ENCODE measurements around the gene YPEL1. TPM values are rescaled to one million over a fixed set of nuclear protein-coding genes. Genes with fewer than 3 reads are reported as not detected.
"Not testable (repeated sequence)": the region's sequence is repeated elsewhere in the genome, so short reads cannot be mapped to it uniquely, and the experiment has no call there.

The YPEL1 gene
- total and polyA plus RNA-seq, 2 of the 13 experiments (the other 11 are each of a cell fraction or from before 2014, with no cell fraction given): 0.33 to 2.5 TPM

DNA sequence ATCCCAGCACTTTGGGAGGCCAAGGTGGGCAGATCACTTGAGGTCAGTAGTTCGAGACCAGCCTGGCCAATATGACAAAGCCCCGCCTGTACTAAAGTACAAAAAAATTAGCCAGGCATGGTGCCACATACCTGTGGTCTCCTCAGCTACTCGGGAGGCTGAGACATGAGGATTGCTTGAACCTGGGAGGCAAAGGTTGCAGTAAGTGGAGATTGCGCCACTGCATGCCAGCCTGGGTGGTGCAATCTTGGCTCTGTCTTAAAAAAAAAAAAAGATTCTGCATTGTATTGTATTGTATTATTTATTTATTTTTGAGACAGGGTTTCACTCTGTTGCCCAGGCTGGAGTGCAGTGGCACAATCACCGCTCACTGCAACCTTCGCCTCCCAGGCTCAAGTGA is 9.3 kb upstream of the YPEL1 start:
- H3K9ac ChIP-seq (ENCODE audit: insufficient read depth, low read depth, low read length); H3K27ac ChIP-seq (ENCODE audit: extremely low read length, insufficient read depth, low read length); FAIRE-seq; ATAC-seq; H3K4me3 ChIP-seq (replicated peaks in 1 of 3; ENCODE audit: insufficient read depth in 1 of 3, low read depth in 2 of 3, low read length in 3 of 3); DNase-seq (ENCODE audit: low spot score); H4K20me1 ChIP-seq (ENCODE audit: insufficient read depth, low read length); intact Hi-C loops (cut with micrococcal nuclease; ENCODE audit: unreplicated experiment); in situ Hi-C loops (cut with HindIII; ENCODE audit: extremely low pct_ligation_motif_present, low pct_unique_long_range_greater_than_20kb); BruUV-seq (replicated peaks); H3K36me3 ChIP-seq (replicated peaks in 1 of 2; ENCODE audit: control insufficient read depth in 1 of 2, insufficient read depth in 2 of 2, low read length in 2 of 2); POLR2A ChIA-PET; H2AFZ ChIP-seq (ENCODE audit: low read length); CTCF ChIA-PET (ENCODE audit: low intra/inter-chr PET ratio, low total read pairs); H3K4me1 ChIP-seq (ENCODE audit: insufficient read depth, low read length); H3K9me3 ChIP-seq (ENCODE audit: low read length); H3K4me2 ChIP-seq (ENCODE audit: low read depth, low read length); H3K79me2 ChIP-seq (ENCODE audit: insufficient read depth, low read length): not testable (repeated sequence)
- 50% methylated on average over 6 of the region's 6 CpGs for WGBS (ENCODE audit: low lambda C conversion rate)
- H3K27me3 ChIP-seq (ENCODE audit: control insufficient read depth in 1 of 2, insufficient read depth in 2 of 2, low read length in 2 of 2): peaks cover 5 to 19% of the 10 kb centered on the region in 2 experiments; a peak in 3 of 5 replicates

- H4K20me1 ChIP-seq (ENCODE audit: insufficient read depth, low read length): no peaks in the 10 kb centered on the region
- FAIRE-seq: no peak
- intact Hi-C loops (cut with micrococcal nuclease; ENCODE audit: unreplicated experiment): no loop called here
- no peak overlapping the region for H2AFZ ChIP-seq (ENCODE audit: low read length)
- CTCF ChIA-PET (ENCODE audit: low intra/inter-chr PET ratio, low total read pairs): no interaction called here
- 88% methylated on average over 1 of the region's 6 CpGs for WGBS (ENCODE audit: low lambda C conversion rate)
- H3K36me3 ChIP-seq (replicated peaks in 1 of 2; ENCODE audit: control insufficient read depth in 1 of 2, insufficient read depth in 2 of 2, low read length in 2 of 2): no peaks in the 10 kb centered on the region
- H3K4me3 ChIP-seq (replicated peaks in 1 of 3; ENCODE audit: insufficient read depth in 1 of 3, low read depth in 2 of 3, low read length in 3 of 3): no peak overlapping the region
- no peak overlapping the region for H3K4me2 ChIP-seq (ENCODE audit: low read depth, low read length)
- TF ChIP-seq, protein P1, sequence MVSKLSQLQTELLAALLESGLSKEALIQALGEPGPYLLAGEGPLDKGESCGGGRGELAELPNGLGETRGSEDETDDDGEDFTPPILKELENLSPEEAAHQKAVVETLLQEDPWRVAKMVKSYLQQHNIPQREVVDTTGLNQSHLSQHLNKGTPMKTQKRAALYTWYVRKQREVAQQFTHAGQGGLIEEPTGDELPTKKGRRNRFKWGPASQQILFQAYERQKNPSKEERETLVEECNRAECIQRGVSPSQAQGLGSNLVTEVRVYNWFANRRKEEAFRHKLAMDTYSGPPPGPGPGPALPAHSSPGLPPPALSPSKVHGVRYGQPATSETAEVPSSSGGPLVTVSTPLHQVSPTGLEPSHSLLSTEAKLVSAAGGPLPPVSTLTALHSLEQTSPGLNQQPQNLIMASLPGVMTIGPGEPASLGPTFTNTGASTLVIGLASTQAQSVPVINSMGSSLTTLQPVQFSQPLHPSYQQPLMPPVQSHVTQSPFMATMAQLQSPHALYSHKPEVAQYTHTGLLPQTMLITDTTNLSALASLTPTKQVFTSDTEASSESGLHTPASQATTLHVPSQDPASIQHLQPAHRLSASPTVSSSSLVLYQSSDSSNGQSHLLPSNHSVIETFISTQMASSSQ (IDR thresholded peaks at IDR 0.05; ENCODE audit: low read depth): no peak
- TF ChIP-seq, protein P1 (CRISPR knock-in tag; IDR thresholded peaks at IDR 0.05; ENCODE audit: borderline replicate concordance): no peak
- TF ChIP-seq SNAI1 (CRISPR knock-in tag; IDR thresholded peaks at IDR 0.05; ENCODE audit: borderline replicate concordance): no peak
- TF ChIP-seq, protein P2, sequence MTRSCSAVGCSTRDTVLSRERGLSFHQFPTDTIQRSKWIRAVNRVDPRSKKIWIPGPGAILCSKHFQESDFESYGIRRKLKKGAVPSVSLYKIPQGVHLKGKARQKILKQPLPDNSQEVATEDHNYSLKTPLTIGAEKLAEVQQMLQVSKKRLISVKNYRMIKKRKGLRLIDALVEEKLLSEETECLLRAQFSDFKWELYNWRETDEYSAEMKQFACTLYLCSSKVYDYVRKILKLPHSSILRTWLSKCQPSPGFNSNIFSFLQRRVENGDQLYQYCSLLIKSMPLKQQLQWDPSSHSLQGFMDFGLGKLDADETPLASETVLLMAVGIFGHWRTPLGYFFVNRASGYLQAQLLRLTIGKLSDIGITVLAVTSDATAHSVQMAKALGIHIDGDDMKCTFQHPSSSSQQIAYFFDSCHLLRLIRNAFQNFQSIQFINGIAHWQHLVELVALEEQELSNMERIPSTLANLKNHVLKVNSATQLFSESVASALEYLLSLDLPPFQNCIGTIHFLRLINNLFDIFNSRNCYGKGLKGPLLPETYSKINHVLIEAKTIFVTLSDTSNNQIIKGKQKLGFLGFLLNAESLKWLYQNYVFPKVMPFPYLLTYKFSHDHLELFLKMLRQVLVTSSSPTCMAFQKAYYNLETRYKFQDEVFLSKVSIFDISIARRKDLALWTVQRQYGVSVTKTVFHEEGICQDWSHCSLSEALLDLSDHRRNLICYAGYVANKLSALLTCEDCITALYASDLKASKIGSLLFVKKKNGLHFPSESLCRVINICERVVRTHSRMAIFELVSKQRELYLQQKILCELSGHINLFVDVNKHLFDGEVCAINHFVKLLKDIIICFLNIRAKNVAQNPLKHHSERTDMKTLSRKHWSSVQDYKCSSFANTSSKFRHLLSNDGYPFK (CRISPR knock-in tag; IDR thresholded peaks at IDR 0.05; ENCODE audit: borderline replicate concordance): no peak
- TF ChIP-seq GTF2F1 (IDR thresholded peaks at IDR 0.05; ENCODE audit: low read length): no peak
- no peak for TF ChIP-seq MED8 (CRISPR knock-in tag; IDR thresholded peaks at IDR 0.05; ENCODE audit: insufficient replicate concordance)
- no peak for TF ChIP-seq ZSCAN22 (CRISPR knock-in tag; IDR thresholded peaks at IDR 0.05)
- POLR2A ChIA-PET: no interaction called here
- DNase-seq (ENCODE audit: low spot score): no peak
- no peak overlapping the region for H3K9ac ChIP-seq (ENCODE audit: insufficient read depth, low read depth, low read length)
- H3K27me3 ChIP-seq (ENCODE audit: control insufficient read depth in 1 of 2, insufficient read depth in 2 of 2, low read length in 2 of 2): peaks cover 5 to 23% of the 10 kb centered on the region in 2 experiments; a peak in 3 of 5 replicates
- no peak overlapping the region for H3K27ac ChIP-seq (ENCODE audit: extremely low read length, insufficient read depth, low read length)
- in situ Hi-C loops (cut with HindIII; ENCODE audit: extremely low pct_ligation_motif_present, low pct_unique_long_range_greater_than_20kb): no loop called here
- H3K79me2 ChIP-seq (ENCODE audit: insufficient read depth, low read length): no peaks in the 10 kb centered on the region
- no peaks in the 10 kb centered on the region; the same call in 1 of the 2 replicates for H3K4me1 ChIP-seq (ENCODE audit: insufficient read depth, low read length)
- ATAC-seq: no peak
- H3K9me3 ChIP-seq (ENCODE audit: low read length): no peaks in the 10 kb centered on the region
- no TSS peak for BruUV-seq (replicated peaks)
These were observed 6.2 kb upstream of the YPEL1 start for GRCh38 chr22:21741790-21742189.

Data from HepG2 (cell line).